Suprapubic skin (tissue), 4 donors: ENCODE results near the gene C9orf152. TPM values are rescaled to one million over a fixed set of nuclear protein-coding genes. Genes with fewer than 3 reads are reported as not detected.
A peak's percentile ranks its signal among the peaks of the same experiment; 100 is the strongest.

Source experiments
- DNase-seq, 2 donors: peaks; one replicate each; pipeline ENCODE4 v3.0.0-alpha.2; 2019; ENCODE audit warnings: low spot score in 2 of 2
- H3K27ac ChIP-seq: fragments of 200-600 bp; sonication (generic); one replicate; pipeline ENCODE4 v1.5.1; 2019
- H3K27me3 ChIP-seq: fragments of 200-600 bp; sonication (generic); one replicate; pipeline ENCODE4 v1.5.1; 2019
- H3K36me3 ChIP-seq: fragments of 200-600 bp; sonication (generic); one replicate; pipeline ENCODE4 v1.5.1; 2019
- H3K4me1 ChIP-seq: fragments of 200-600 bp; sonication (generic); one replicate; pipeline ENCODE4 v1.5.1; 2019
- H3K4me3 ChIP-seq: fragments of 200-600 bp; sonication (generic); one replicate; pipeline ENCODE4 v1.5.1; 2019; ENCODE audit warnings: mild to moderate bottlenecking
- H3K9me3 ChIP-seq: fragments of 200-600 bp; sonication (generic); one replicate; pipeline ENCODE4 v1.5.1; 2019
- EP300 ChIP-seq: sonication (generic); formaldehyde crosslinking; IDR thresholded peaks from one replicate; pipeline ENCODE4 v1.6.1; 2017; ENCODE audit warnings: antibody characterized with exemption
- POLR2A ChIP-seq, 2 donors: fragments of 450-650 bp; IDR thresholded peaks; one replicate each; pipeline ENCODE4 v1.6.1; 2017; ENCODE audit warnings: antibody characterized with exemption in 2 of 2, mild to moderate bottlenecking in 2 of 2, moderate library complexity in 2 of 2
- POLR2AphosphoS5 ChIP-seq, 3 donors: sonication (generic); formaldehyde crosslinking; IDR thresholded peaks; one replicate each; pipeline ENCODE4 v1.6.1; 2017; ENCODE audit warnings: antibody characterized with exemption in 3 of 3
- WGBS: methylation state at CpG from one replicate; pipeline ENCODE4 v1.1.5; 2018; 5-methylcytosine and 5-hydroxymethylcytosine counted together
- total RNA-seq, 4 donors: library from RNA; depleted of rRNA; stranded (reverse); fragments of >200 nt; gene quantifications; one replicate each; pipeline ENCODE4 v1.1.0, GENCODE V29; 2016
- TF ChIP-seq, protein P1 (sequence below), 2 donors: fragments of 200-600 bp in 1 of 2; fragments of 450-650 bp in 1 of 2; sonication (generic) in 1 of 2; IDR thresholded peaks; one replicate each; pipeline ENCODE4 v1.5.1; 2016 to 2019; ENCODE audit warnings: antibody characterized with exemption in 2 of 2, mild to moderate bottlenecking in 1 of 2, moderate library complexity in 1 of 2

The C9orf152 gene, protein sequence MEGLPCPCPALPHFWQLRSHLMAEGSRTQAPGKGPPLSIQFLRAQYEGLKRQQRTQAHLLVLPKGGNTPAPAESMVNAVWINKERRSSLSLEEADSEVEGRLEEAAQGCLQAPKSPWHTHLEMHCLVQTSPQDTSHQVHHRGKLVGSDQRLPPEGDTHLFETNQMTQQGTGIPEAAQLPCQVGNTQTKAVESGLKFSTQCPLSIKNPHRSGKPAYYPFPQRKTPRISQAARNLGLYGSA
- total RNA-seq: 10 to 100 TPM in 2 of 4 donors, 1 to 10 TPM in 2; 8.6 to 14.9 (median 10.9) TPM

DNA sequence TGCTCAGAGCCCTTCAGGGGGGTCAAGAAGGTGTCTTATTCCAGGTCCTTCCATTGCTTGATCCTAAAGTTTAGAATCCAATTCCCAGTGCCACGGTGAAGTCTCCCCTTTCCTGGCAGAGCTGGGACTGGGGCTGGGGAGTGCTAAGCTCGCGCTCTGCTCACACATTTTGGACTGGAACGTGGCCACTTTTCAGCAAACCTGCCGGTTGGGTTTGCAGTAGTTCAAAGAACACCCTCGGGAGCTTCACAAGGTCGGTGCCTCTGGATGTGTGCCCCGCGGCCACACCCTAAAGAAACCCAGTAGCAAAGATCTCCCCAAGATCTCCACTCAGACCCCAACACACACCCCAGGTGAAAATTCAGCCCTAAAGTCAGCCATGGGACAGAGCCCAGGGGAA lies at the start of gene C9orf152:
Gene C9orf152 (minus strand): TSS at position 129 of the 400 bp plus-strand sequence. CDS start 580 bp downstream, outside the sequence.
- H3K27me3 ChIP-seq: peaks cover 8% of the 10 kb centered on the region
- peaks cover 21% of the 10 kb centered on the region for H3K4me1 ChIP-seq
- peak within 1 kb of the TSS; percentile 75 for H3K27ac ChIP-seq
- 67% methylated on average over 9 of the region's 9 CpGs for WGBS
- H3K9me3 ChIP-seq: no peaks in the 10 kb centered on the region
- no peaks in the 10 kb centered on the region for H3K36me3 ChIP-seq
- TF ChIP-seq POLR2AphosphoS5 (IDR thresholded peaks at IDR 0.05) (no peak), EP300 (no peak), POLR2A (IDR thresholded peaks at IDR 0.05) (no peak)
- TF ChIP-seq, protein P1, sequence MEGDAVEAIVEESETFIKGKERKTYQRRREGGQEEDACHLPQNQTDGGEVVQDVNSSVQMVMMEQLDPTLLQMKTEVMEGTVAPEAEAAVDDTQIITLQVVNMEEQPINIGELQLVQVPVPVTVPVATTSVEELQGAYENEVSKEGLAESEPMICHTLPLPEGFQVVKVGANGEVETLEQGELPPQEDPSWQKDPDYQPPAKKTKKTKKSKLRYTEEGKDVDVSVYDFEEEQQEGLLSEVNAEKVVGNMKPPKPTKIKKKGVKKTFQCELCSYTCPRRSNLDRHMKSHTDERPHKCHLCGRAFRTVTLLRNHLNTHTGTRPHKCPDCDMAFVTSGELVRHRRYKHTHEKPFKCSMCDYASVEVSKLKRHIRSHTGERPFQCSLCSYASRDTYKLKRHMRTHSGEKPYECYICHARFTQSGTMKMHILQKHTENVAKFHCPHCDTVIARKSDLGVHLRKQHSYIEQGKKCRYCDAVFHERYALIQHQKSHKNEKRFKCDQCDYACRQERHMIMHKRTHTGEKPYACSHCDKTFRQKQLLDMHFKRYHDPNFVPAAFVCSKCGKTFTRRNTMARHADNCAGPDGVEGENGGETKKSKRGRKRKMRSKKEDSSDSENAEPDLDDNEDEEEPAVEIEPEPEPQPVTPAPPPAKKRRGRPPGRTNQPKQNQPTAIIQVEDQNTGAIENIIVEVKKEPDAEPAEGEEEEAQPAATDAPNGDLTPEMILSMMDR (IDR thresholded peaks at IDR 0.05): no peak
- DNase-seq: peak in 1 of 2 donors; percentile 79
- peak within 1 kb of the TSS; percentile 27 for H3K4me3 ChIP-seq

DNA sequence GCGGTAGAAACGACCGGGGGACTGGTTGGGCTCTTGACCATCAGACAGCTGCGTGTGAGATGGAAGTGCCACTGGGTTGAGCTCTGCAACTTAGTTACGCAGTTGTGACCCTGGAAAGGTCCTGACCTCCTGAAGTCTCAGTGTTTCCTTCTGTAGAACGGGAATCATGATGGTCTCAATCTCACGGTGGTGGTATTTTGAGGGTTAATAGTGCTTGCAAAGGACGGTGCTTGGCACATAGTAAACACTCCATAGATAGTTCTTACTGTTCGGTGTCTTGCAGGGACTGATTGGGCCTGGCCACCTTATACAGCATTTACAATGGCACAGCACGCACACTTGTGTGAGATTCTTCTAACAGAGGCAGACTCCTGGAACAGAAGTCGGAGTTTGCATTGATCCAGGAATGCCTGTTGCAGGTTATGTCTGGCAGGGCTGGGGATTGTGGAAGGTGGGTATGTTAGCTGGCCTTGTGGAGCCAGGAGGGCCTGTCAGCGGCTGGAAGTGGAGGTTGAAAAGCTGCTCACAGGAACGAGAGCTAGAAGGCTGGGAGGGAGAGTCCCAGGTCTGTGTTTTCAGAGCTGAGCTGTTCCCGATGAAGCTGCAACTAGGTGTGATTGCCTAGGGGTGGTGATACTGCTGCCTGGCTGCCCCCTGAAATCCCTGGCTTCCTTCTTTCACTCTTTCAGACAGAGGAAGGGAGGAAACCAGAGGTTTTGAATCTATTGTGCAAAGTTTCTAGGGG lies 49.3 kb upstream of the C9orf152 start:
- WGBS: 8% methylated on average over 10 of the region's 14 CpGs
- no peak for TF ChIP-seq POLR2A (IDR thresholded peaks at IDR 0.05)
- Histone ChIP-seq H3K4me3 (peak overlapping the region; percentile 86), H3K4me1 (peaks cover 32% of the 10 kb centered on the region), H3K9me3 (no peaks in the 10 kb centered on the region), H3K27me3 (no peaks in the 10 kb centered on the region), H3K27ac (peak overlapping the region; percentile 93), H3K36me3 (no peaks in the 10 kb centered on the region)
- DNase-seq: no peak

DNA sequence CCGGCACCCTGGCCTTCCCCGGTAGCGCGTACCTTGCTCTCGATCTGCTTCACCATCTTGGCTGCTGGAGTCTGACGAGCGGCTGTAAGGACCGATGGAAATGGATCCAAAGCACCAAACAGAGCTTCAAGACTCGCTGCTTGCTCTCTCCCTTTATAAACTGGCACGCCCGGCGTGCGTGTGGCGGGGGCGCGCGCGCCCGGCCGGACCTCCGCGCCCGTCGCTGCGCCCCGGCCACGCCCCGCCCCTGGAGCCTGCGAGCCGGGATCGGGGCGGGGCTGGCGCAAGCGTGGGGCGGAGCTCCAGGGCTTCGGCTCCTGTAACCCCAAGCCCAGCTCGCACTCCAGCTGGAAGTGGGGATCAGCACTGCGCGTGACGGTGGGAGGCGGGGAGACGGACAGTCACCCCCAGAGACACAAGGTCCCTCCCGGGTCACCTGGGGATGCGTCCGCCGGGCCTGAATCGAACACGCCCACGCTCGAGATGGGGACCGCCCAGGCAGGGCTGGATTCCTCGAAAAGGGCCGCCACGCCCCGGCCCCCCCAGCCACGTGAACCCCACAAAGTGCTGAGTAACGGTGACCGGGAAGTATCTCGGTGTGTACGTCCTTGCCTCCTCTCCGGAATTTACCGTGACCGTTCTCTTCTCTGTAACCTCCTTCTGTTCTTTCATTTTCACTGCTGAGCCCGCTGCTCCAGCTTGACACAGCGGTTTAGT lies 48.6 kb upstream of the C9orf152 start, which contains the start of gene TXN:
Gene TXN (minus strand): TSS at position 128 of the 717 bp plus-strand sequence. CDS start 72 bp downstream, at position 56.
- WGBS: 0% methylated on average over 10 of the region's 65 CpGs
- Histone ChIP-seq H3K36me3 (no peaks in the 10 kb centered on the region), H3K9me3 (no peaks in the 10 kb centered on the region), H3K27ac (peak within 1 kb of the TSS; percentile 93), H3K27me3 (no peaks in the 10 kb centered on the region), H3K4me3 (peak within 1 kb of the TSS; percentile 86), H3K4me1 (peaks cover 32% of the 10 kb centered on the region)
- peak; percentile 92 to 94 for DNase-seq
- TF ChIP-seq POLR2A (IDR thresholded peaks at IDR 0.05): peak; percentile 81 to 92
- TF ChIP-seq, protein P1 (IDR thresholded peaks at IDR 0.05): no peak
- peak; percentile 65 for TF ChIP-seq EP300
- peak in 2 of 3 donors; percentile 73 to 75 for TF ChIP-seq POLR2AphosphoS5 (IDR thresholded peaks at IDR 0.05)

DNA sequence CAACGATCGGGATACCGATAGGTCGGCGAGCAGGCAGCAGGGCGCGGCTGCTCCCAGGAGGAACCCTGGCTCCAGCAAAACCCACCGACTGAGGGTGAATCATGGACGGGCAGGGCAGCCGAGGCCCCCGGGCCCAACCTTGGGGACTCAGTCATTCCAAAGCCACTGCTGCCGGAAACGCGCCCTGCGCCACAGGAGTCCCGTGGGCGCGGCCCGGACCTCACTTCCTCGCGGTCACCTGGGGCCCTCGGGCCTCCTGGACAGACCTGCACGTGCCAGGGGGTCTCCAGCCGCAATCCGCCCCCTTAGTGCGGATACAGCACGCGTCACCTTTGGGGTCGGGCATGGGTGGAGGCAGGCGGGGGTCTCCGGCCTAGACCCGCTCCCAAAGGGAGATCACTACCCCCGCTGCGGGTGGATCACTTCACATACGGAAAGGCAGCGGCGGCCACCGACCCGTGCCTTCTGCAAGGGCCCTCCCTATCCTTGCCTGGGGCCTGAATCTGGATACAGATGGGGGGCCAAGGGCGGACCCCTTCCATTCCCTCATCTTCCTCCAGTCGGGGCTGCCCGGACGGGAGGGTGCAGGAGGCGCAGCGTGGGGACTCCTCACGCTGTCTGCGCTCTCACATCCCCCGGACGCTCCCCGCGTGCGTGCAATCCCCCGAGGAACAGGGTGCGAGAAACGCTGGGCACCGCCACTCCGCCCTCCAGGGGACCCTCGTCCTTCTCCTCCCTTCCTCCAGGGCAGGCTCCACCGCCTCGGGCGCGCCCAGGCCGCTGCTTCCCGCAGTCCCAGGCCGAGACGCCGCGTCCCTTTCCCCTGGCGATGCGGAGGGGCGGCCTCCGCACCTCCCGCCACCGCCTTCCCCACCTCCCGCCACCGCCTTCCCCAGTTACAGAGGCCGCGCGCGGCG lies 47.8 kb upstream of the C9orf152 start:
- Histone ChIP-seq H3K36me3 (no peaks in the 10 kb centered on the region), H3K4me3 (peak overlapping the region; percentile 86), H3K27me3 (no peaks in the 10 kb centered on the region), H3K9me3 (no peaks in the 10 kb centered on the region), H3K27ac (peak overlapping the region; percentile 93), H3K4me1 (peaks cover 32% of the 10 kb centered on the region)
- peak; percentile 88 for DNase-seq
- TF ChIP-seq POLR2A (IDR thresholded peaks at IDR 0.05) (peak in 1 of 2 donors; percentile 21), EP300 (no peak), POLR2AphosphoS5 (IDR thresholded peaks at IDR 0.05) (peak; percentile 15 to 64 (median 56))
- 0% methylated on average over 8 of the region's 81 CpGs for WGBS

DNA sequence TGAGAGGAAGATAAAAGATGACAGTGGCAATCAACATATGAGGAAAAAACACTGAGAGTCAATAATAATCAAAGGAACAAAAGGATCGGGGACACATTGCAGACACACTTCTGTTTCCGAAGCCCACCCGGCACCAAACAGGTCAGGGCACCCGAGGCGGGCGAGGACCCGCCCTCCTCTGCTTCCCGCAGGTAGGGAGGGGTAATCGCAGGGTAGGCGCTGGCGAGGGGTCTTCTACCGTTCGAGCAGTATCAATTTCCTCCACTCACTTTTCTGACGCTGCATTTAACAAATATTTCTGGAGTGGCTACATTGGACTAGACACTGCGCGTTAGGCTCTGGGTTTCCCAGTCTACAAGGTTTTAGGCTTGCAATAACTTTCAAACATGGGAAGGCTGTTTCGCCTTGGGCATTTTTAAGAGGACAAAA lies 47.1 kb upstream of the C9orf152 start:
- no peaks in the 10 kb centered on the region for H3K27me3 ChIP-seq
- 3% methylated on average over 17 of the region's 17 CpGs for WGBS
- no peak for TF ChIP-seq EP300
- TF ChIP-seq POLR2A (IDR thresholded peaks at IDR 0.05): no peak
- TF ChIP-seq, protein P1 (IDR thresholded peaks at IDR 0.05): no peak
- peaks cover 5% of the 10 kb centered on the region for H3K36me3 ChIP-seq
- DNase-seq: no peak
- H3K4me1 ChIP-seq: peaks cover 32% of the 10 kb centered on the region
- peak overlapping the region; percentile 86 for H3K4me3 ChIP-seq
- no peaks in the 10 kb centered on the region for H3K9me3 ChIP-seq
- peak overlapping the region; percentile 93 for H3K27ac ChIP-seq
